Activated CD4-positive, alpha-beta T cell treated with anti-CD3 and anti-CD28 coated beads for 4 hours (primary cell): Measurements from ENCODE around the gene CELA2A.
"Not testable (repeated sequence)": the region's sequence is repeated elsewhere in the genome, so short reads cannot be mapped to it uniquely, and the experiment has no call there.

Experiments used
- DNase-seq, 2 donors: peaks; one replicate each; pipeline ENCODE4 v3.0.0-alpha.2; 2020

CELA2A gene

DNA sequence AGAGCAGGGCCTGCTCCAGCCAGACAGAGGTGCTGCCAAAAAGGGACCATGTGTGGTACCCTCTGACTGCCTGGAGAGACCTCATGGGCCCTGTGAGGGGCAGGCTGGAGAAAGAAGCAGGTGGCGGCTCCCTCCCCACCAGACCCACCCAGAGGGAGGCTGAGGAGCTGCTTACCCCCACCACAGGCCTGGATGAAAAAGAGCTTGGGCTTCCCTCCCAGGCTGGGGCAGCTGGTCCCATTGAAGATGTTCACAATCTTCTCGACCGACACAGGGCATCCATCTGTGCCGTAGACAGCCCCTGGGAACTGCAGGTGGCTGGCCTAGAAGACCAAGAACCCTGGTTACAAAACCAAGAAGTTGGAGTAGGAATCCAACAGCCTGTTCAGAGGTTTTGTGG is 47.9 kb downstream of the CELA2A start:
- DNase-seq: no peak

DNA sequence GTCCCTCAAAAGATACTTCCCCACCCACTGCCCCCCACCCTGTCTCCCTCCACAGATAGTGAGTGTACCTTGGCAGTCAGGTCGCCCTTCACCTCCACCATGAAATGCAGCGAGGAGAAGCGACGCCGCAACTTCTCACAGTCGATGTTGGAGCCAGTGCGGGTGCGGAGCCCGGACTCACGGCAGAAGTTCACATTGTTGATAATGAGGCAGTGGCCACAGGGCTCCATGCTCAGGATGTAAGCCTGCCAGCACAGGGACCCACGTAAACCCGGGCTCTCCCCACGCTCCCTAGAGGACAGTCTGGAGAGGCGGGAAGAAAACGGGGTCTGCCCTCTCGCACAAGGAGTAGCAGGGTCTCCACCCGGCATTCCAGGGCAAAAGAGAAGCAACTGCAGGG is 50.3 kb downstream of the CELA2A start:
- DNase-seq: no peak

DNA sequence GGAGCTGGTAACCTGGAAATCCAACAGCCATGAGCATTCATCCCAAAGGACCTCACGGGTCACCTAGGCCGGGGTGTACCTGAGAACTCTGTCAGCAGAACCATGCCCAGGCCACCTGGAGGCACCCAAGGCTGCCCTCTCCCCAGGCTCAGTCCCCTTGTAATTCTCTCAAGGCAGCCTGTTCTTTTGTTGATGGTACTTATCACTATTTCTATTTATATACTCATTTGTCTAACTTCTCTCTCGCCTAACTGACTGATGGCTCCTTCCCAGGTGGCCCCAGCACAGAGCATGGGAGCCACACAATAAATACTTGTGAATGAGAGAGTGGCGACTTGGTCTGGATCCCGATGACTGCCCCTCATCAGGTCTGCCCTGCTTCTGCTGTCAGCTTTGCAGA is 50.7 kb downstream of the CELA2A start:
- DNase-seq: no peak

DNA sequence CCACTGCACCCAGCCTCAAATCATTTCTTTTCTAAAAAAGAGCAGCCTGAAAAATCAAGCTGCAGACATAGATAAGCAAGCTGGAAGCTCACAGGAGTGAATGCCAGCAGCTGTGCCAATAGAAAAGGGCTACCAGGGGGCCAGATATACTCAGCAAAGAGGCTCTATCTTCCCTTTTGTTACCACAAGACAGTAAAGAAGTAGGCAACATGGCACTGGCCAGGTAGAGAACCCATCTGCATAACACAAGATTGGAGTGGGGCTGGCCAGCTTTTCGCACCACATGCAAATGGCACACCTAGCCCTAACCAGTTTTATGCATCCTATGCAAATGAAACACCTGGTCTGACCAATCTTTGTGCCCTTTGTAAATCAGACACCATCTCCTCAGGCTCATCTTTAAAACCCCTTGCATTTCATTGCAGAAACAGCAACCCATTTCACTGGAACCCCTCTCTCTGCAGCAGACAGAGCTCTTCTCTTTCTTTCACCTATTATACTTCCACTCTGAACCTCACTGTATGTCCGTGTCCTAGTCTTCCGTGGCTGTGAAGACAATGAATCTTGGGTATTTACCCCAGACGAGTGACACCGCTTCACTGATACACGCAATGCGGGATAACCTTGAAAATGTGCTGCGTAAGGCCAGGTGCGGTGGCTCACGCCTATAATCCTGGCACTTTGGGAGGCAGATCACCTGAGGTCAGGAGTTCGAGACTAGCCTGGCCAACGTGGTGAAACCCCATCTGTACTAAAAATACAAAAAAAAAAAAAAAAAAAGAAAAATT is 52.4 kb downstream of the CELA2A start:
- DNase-seq: no peak

DNA sequence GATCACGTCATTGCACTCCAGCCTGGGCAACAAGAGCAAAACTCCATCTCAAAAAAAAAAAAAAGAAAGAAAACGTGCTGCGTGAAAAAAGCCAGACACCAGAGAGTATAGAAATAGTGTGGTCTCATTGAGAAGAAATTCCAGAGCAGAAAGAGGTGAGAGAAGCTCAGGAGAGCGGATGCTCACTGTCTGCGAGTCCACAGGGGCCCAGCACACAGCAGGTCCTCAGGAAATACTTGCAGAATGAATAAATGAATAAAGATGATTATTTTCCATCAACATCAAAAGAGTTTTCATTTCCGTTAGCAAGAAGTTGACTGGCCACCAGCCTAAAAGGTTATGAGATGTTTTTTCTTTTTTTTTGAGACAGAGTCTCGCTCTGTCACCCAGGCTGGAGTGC is 53.1 kb downstream of the CELA2A start:
- no peak for DNase-seq

DNA sequence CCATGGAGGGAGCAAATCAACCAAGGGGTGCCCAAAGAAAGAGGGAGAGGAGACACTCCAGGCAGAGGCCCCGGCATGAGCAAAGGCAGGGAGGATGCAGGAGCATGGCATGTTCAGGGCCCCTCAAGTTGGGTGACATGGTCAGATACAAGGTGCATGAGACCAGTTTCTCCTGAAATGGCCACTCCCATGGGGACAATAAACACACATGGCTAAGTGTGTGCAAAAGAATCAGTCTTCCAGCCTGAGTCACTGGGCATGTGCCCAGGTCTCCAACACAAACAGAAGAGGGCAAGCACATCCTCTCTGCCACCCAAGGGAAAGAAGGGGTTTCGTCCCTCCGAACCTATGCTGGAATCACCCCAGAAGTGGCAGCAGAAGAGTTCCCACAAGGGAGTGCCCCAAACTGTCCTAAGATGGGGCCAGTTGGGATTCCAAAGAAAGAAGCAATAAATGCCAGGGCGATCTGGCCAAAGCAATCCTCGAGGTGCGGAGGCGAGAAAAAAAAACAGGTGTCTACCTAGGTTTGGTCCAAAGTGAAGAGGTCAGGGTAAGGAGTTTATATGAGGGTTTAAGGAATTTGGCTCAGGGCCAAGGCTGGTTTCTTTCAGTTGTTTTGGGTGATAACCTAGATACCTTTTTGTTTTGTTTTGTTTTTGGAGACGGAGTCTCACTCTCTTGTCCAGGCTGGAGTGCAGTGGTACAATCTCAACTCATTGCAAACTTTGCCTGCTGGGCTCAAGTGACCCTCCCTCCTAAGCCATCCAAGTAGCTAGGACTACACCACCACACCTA is 54.3 kb downstream of the CELA2A start:
- no peak for DNase-seq

DNA sequence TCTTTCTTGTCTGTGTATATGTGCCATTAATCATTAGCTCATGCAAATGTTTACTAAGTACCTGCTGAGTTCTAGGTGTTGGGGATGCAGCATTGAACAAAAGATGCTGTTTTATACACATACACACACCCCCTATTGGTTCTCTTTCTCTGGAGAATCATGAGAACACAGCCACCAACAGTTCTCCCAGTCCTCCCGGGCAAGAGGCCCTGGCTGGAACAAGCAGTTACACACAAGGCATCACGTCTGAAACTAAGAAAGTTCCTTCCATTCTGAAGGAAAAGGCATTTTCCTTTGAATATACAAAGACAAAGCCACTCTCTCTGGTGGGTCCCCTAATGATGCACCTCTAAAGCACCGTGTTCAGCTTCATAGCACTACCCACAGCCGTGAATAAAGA is 56.7 kb downstream of the CELA2A start:
- no peak for DNase-seq

DNA sequence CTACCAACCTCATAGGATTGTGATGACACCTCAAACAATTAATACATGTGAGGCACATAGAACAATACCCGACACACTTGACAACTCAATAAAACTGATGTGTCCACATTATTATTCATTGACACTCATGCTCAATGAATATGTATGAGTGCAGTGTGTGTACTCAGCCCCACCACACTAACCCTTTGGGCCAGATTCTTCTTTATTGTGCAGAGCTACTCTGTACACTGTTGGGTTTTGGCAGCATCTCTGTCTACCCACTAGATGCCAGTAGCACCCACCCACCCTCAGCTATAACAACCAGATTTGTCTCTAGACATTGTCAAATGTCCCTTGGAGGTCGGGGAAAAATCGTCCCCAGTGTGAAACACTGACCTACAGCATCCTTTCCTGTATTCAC is 57.4 kb downstream of the CELA2A start:
- DNase-seq: no peak

DNA sequence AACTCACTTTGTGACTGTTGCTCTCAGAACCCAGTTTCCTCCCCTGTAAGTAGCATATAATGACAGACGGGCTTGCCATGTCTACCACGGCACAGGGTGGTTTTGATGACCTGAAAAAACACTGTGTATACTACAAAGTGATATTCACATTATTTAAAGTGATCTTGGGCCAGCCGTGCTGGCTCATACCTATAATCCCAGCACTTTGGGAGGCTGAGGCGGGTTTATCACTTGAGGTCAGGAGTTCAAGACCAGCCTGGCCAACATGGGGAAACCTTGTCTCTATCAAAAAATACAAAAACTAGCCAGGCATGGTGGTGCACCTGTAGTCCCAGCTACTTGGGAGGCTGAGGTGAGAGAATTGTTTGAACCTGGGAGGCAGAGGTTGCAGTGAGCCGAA is 58.0 kb downstream of the CELA2A start:
- DNase-seq: not testable (repeated sequence)

DNA sequence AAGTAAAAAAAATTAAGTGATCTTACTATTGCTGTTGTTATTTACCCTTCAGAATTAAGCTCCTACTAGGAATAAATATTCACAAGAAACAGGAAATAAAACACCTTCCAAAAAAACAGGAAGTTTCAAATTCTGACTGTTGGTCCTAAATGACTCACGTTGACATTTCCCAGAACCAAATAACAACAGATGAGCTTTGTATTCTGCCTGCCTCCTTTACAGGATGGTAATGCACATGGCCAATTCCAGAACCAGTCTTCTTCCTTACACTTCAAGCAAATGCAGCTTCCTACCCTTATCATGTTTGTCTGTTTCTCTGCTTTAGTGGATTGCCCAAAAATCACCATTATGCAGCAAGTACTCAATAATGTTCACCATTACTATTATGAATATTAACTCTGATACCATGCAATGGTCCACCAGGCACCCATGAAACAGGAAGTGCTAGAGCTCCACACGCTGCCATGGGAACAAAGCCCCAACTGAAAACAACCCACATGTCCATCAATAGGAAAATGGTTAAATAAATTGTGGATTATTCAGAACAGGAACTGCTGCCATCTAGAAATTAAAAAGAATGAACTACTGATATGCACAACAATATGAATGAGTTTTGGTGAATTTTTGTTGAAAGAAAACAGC is 58.6 kb downstream of the CELA2A start:
- DNase-seq: no peak

DNA sequence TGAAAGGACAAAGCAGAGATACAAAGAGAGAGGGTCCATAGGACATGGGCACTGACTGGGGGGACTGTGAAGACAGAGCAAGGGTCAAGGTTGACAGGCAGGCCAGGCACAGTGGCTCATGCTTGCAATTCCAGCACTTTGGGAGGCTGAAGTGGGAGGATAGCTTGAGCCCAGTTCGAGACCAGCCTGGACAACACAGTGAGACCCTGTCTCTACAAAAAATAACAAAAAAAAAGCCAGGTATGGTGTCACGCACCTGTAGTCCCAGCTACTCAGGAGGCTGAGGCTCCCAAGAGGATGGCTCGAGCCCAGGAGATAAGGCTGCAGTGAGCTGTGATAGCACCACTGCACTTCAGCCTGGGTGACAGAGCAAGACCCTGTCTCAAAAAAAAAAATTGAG is 63.1 kb downstream of the CELA2A start:
- DNase-seq: no peak

DNA sequence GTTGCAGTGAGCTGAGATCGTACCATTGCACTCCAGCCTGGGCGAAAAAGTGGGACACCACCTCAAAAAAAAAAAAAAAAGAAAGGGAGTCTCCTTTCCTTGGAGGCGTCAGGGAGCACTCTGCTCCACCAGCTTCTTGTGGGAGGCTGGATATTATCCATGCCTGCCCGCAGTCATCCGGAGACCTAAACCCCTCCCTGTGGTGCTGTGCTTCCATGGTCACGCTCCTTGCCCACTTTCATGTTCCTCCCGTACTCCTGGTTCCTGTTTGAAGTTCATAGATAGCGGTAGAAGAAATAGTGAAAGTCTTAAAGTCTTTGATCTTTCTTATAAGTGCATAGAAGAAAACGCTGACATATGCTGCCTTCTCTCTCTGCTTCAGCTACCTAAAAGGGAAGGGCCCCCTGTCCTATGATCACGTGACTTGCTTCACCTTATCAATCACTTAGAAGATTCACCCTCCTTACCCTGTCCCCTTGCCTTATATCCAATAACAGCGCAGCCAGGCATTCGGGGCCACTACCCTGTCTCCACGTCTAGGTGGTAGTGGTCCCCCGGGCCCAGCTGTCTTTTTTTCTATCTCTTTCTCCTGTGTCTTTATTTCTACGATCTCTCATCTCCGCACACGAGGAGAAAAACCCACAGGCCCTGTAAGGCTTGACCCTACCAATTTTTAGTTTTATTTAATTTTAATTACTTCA is 64.8 kb downstream of the CELA2A start:
- not testable (repeated sequence) for DNase-seq
